NT2/D1 (cell line): Measurements from ENCODE around the gene CHP1.
"Not testable (repeated sequence)": the region's sequence is repeated elsewhere in the genome, so short reads cannot be mapped to it uniquely, and the experiment has no call there.

Experiments
- DNase-seq: peaks from one replicate; pipeline ENCODE4 v3.0.0-alpha.2; 2011; ENCODE audit warnings: low read depth, low spot score
- H3K27me3 ChIP-seq: 2 replicates; pipeline ENCODE4 v1.6.0; 2011; ENCODE audit warnings: mild to moderate bottlenecking; ENCODE audit not compliant: insufficient read length, insufficient read depth
- H3K36me3 ChIP-seq: 2 replicates; pipeline ENCODE4 v1.6.1; 2011; ENCODE audit warnings: mild to moderate bottlenecking, low read length, mixed read lengths; ENCODE audit not compliant: insufficient read depth, insufficient read length
- H3K4me1 ChIP-seq: 2 replicates; pipeline ENCODE4 v1.5.1; 2011; ENCODE audit not compliant: insufficient read depth, insufficient read length
- H3K4me3 ChIP-seq: 2 replicates; pipeline ENCODE4 v1.5.1; 2011; ENCODE audit warnings: low read depth; ENCODE audit not compliant: insufficient read length
- H3K9ac ChIP-seq: 2 replicates; pipeline ENCODE4 v1.6.0; 2011; ENCODE audit warnings: low read depth; ENCODE audit not compliant: insufficient read length
- H3K9me3 ChIP-seq: 2 replicates; pipeline ENCODE4 v1.5.1; 2011; ENCODE audit warnings: mild to moderate bottlenecking, low read length; ENCODE audit not compliant: insufficient read depth
- SUZ12 ChIP-seq: IDR thresholded peaks from 2 replicates; pipeline ENCODE4 v1.6.1; 2011; ENCODE audit not compliant: insufficient read length, insufficient read depth; ENCODE audit errors: extremely low read depth
- YY1 ChIP-seq: IDR thresholded peaks from 2 replicates; pipeline ENCODE4 v1.6.1; 2011; ENCODE audit not compliant: insufficient read length, insufficient read depth
- ZNF274 ChIP-seq: IDR thresholded peaks from 2 replicates; pipeline ENCODE4 v1.6.1; 2011; ENCODE audit warnings: mild to moderate bottlenecking, low read depth, low read length

The CHP1 gene

GRCh38 chr15:41278319-41278718 is 47.3 kb downstream of the CHP1 start:
- DNase-seq, result no peak
- no peaks in the 10 kb centered on the region for H3K4me1 ChIP-seq
- TF ChIP-seq SUZ12, result no peak
- no peak for TF ChIP-seq ZNF274
- no peak for TF ChIP-seq YY1
- no peak overlapping the region for H3K9ac ChIP-seq
- H3K9me3 ChIP-seq, result no peaks in the 10 kb centered on the region
- peaks cover 30% of the 10 kb centered on the region for H3K36me3 ChIP-seq
- no peak overlapping the region for H3K4me3 ChIP-seq
- no peaks in the 10 kb centered on the region for H3K27me3 ChIP-seq

- DNase-seq, result no peak
- Histone ChIP-seq H3K36me3 (peaks cover 24% of the 10 kb centered on the region), H3K4me3 (no peak overlapping the region), H3K9ac (no peak overlapping the region), H3K9me3 (no peaks in the 10 kb centered on the region), H3K27me3 (no peaks in the 10 kb centered on the region), H3K4me1 (no peaks in the 10 kb centered on the region)
- no peak for TF ChIP-seq YY1
- TF ChIP-seq ZNF274, result no peak
- TF ChIP-seq SUZ12, result no peak
Measured at GRCh38 chr15:41279535-41280283, 48.6 kb downstream of the CHP1 start.

GRCh38 chr15:41281236-41281635 is 50.2 kb downstream of the CHP1 start:
- Histone ChIP-seq H3K4me1 (no peaks in the 10 kb centered on the region), H3K27me3 (no peaks in the 10 kb centered on the region), H3K9me3 (no peaks in the 10 kb centered on the region), H3K4me3 (no peak overlapping the region), H3K36me3 (peaks cover 32% of the 10 kb centered on the region), H3K9ac (no peak overlapping the region)
- no peak for DNase-seq
- TF ChIP-seq SUZ12 (no peak), ZNF274 (no peak), YY1 (no peak)

GRCh38 chr15:41282436-41282835 is 51.4 kb downstream of the CHP1 start:
- not testable (repeated sequence) for H3K4me3 ChIP-seq, H3K4me1 ChIP-seq, DNase-seq, H3K27me3 ChIP-seq, H3K9me3 ChIP-seq, H3K9ac ChIP-seq
- H3K36me3 ChIP-seq, result peaks cover 37% of the 10 kb centered on the region

GRCh38 chr15:41282980-41283652 is 52.0 kb downstream of the CHP1 start:
- H3K4me1 ChIP-seq, H3K9me3 ChIP-seq, DNase-seq, H3K27me3 ChIP-seq: not testable (repeated sequence)
- peak overlapping the region; percentile 98 for H3K9ac ChIP-seq
- peak overlapping the region; percentile 97 for H3K4me3 ChIP-seq
- peaks cover 42% of the 10 kb centered on the region for H3K36me3 ChIP-seq

GRCh38 chr15:41283653-41284426 is 52.8 kb downstream of the CHP1 start:
- peak overlapping the region; percentile 98 for H3K9ac ChIP-seq
- peak overlapping the region; percentile 97 for H3K4me3 ChIP-seq
- DNase-seq, result peak; percentile 94
- H3K36me3 ChIP-seq, result peaks cover 49% of the 10 kb centered on the region
- H3K4me1 ChIP-seq, result peaks cover 3% of the 10 kb centered on the region
- peak; percentile 55 for TF ChIP-seq YY1
- TF ChIP-seq SUZ12, result no peak
- TF ChIP-seq ZNF274, result no peak
- no peaks in the 10 kb centered on the region for H3K27me3 ChIP-seq
- H3K9me3 ChIP-seq, result no peaks in the 10 kb centered on the region

GRCh38 chr15:41284427-41285177 is 53.5 kb downstream of the CHP1 start:
- DNase-seq, result no peak
- Histone ChIP-seq H3K9ac (peak overlapping the region; percentile 98), H3K9me3 (no peaks in the 10 kb centered on the region), H3K4me3 (peak overlapping the region; percentile 97), H3K4me1 (peaks cover 3% of the 10 kb centered on the region), H3K36me3 (peaks cover 49% of the 10 kb centered on the region), H3K27me3 (no peaks in the 10 kb centered on the region)
- TF ChIP-seq SUZ12 (no peak), ZNF274 (no peak), YY1 (no peak)
